Measurements from ENCODE around the gene COL21A1.

DNA sequence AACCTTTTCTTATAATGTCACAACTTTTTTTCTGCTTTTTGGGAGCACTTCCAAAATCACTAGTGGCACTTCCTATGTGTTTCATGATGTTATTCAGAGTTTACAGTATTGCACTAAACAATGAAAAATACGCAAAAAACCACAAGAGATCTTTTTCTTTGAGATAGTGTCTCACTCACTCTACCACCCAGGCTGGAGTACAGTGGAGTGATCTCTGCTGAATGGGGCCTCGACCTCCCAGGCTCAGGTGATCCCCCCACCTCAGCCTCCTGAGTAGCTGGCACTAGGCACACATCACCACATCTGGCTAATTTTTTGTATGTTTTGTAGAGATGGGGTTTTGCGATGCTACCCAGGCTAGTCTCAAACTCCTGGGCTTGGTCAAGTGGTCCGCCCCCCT lies 158.7 kb downstream of the COL21A1 start:
- TF ChIP-seq, protein P1, sequence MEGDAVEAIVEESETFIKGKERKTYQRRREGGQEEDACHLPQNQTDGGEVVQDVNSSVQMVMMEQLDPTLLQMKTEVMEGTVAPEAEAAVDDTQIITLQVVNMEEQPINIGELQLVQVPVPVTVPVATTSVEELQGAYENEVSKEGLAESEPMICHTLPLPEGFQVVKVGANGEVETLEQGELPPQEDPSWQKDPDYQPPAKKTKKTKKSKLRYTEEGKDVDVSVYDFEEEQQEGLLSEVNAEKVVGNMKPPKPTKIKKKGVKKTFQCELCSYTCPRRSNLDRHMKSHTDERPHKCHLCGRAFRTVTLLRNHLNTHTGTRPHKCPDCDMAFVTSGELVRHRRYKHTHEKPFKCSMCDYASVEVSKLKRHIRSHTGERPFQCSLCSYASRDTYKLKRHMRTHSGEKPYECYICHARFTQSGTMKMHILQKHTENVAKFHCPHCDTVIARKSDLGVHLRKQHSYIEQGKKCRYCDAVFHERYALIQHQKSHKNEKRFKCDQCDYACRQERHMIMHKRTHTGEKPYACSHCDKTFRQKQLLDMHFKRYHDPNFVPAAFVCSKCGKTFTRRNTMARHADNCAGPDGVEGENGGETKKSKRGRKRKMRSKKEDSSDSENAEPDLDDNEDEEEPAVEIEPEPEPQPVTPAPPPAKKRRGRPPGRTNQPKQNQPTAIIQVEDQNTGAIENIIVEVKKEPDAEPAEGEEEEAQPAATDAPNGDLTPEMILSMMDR (IDR thresholded peaks at IDR 0.05), result no peak
- no peak for TF ChIP-seq POLR2A (IDR thresholded peaks at IDR 0.05)
